ENCODE data around the gene NIPBL.

NIPBL gene

GRCh38 chr5:37090123-37090726 is 213.7 kb downstream of the NIPBL start:
- TF ChIP-seq GATA2 (IDR thresholded peaks at IDR 0.05; ENCODE audit: low read depth, low read length) = no peak
- no peak for TF ChIP-seq GATA3 (IDR thresholded peaks at IDR 0.05; ENCODE audit: low read depth, low read length)

GRCh38 chr5:37090781-37091180 is 214.2 kb downstream of the NIPBL start:
- TF ChIP-seq GATA3 (IDR thresholded peaks at IDR 0.05; ENCODE audit: low read depth, low read length) = no peak
- TF ChIP-seq GATA2 (IDR thresholded peaks at IDR 0.05; ENCODE audit: low read depth, low read length) = no peak

- TF ChIP-seq GATA3 (IDR thresholded peaks at IDR 0.05; ENCODE audit: low read depth, low read length) = no peak
- TF ChIP-seq GATA2 (IDR thresholded peaks at IDR 0.05; ENCODE audit: low read depth, low read length) = no peak
Measured at GRCh38 chr5:37103302-37103701, 226.7 kb downstream of the NIPBL start.

GRCh38 chr5:37109338-37109737 is 232.8 kb downstream of the NIPBL start:
- TF ChIP-seq GATA2 (IDR thresholded peaks at IDR 0.05; ENCODE audit: low read depth, low read length) = no peak
- TF ChIP-seq GATA3 (IDR thresholded peaks at IDR 0.05; ENCODE audit: low read depth, low read length) = no peak

GRCh38 chr5:37110135-37110534 is 233.6 kb downstream of the NIPBL start:
- no peak for TF ChIP-seq GATA2 (IDR thresholded peaks at IDR 0.05; ENCODE audit: low read depth, low read length)

- TF ChIP-seq GATA3 (IDR thresholded peaks at IDR 0.05; ENCODE audit: low read depth, low read length) = no peak
- no peak for TF ChIP-seq GATA2 (IDR thresholded peaks at IDR 0.05; ENCODE audit: low read depth, low read length)
Measured at GRCh38 chr5:37111426-37112382, 235.1 kb downstream of the NIPBL start.

- TF ChIP-seq GATA2 (IDR thresholded peaks at IDR 0.05; ENCODE audit: low read depth, low read length) (no peak), GATA3 (IDR thresholded peaks at IDR 0.05; ENCODE audit: low read depth, low read length) (no peak)
Measured at GRCh38 chr5:37112383-37112991, 235.9 kb downstream of the NIPBL start.

All from SH-SY5Y (cell line).